ENCODE measurements around the gene PCGF1. TPM values are rescaled to one million over a fixed set of nuclear protein-coding genes. Genes with fewer than 3 reads are reported as not detected.

Gene PCGF1
- total and polyA plus RNA-seq, 9 of the 15 experiments (the other 6 are each of a cell fraction or from before 2014, with no cell fraction given): 20.3 to 45.7 (median 29.3) TPM

DNA sequence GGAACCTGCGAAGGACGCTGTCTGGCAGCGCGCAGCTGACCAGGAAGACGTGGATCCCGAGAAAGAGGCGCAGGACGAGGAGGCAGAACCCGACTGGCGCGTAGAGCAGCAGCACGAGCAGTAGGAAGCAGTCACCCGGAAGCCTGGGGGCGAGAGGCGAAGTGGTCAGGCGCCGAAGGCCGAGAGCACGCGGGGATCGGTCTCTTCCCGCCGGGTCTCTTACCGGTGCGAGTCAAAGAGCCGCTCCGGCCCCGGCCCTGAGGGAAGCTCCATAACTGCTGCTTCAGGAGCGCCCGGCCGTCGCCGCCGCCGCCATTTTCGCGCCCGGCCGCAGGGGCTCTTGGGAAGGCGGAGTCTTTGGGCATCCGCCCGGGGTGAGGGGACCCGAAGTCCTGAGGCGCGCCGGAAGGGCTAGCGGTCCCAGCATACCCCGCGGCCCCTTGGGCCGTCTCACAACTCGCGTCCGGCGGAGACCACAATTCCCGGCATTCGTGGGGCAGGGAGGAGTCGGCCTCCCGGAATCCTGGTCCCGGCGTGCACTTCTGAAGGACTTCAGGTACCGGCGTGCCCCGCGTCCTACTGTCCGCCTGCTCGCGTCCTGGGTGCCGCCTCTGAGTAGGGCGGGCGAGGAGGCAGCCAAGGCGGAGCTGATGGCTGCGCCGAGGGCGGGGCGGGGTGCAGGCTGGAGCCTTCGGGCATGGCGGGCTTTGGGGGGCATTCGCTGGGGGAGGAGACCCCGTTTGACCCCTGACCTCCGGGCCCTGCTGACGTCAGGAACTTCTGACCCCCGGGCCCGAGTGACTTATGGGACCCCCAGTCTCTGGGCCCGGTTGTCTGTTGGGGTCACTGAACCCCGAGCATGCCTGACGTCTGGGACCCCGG lies 22.1 kb upstream of the PCGF1 start, which contains the start of the genes AUP1 and HTRA2 (continued):
- TF ChIP-seq CCNT2 (IDR thresholded peaks at IDR 0.05; ENCODE audit: borderline replicate concordance, extremely low read depth, insufficient read length, low read depth, low read length) (peak; percentile 74), PHB2 (IDR thresholded peaks at IDR 0.05; ENCODE audit: low read depth) (0 out of 2 replicates have a peak, but pooled peaks have one; percentile 36), IRF1 (CRISPR knock-in tag; IDR thresholded peaks at IDR 0.05; ENCODE audit: borderline replicate concordance) (no peak), ZKSCAN8 (CRISPR knock-in tag; IDR thresholded peaks at IDR 0.05) (no peak), SRSF9 (IDR thresholded peaks at IDR 0.05; ENCODE audit: borderline replicate concordance, low read depth, low read length) (no peak), ZNF398 (CRISPR knock-in tag; IDR thresholded peaks at IDR 0.05) (no peak), FOXK1 (CRISPR knock-in tag; IDR thresholded peaks at IDR 0.05; ENCODE audit: borderline replicate concordance) (no peak), ZC3H11A (IDR thresholded peaks at IDR 0.05; ENCODE audit: low read depth, low read length) (no peak), ZNF764 (CRISPR knock-in tag; IDR thresholded peaks at IDR 0.05; ENCODE audit: low read depth) (no peak), POLR2A (conservative IDR thresholded peaks at IDR 0.05) (peak; percentile 95), SREBF1 (IDR thresholded peaks at IDR 0.05; ENCODE audit: borderline replicate concordance, low read depth, low read length) (no peak), GTF2A2 (tag; IDR thresholded peaks at IDR 0.05) (no peak), NEUROD1 (IDR thresholded peaks at IDR 0.05; ENCODE audit: borderline replicate concordance, low read depth, low read length, partially characterized antibody) (peak; percentile 27), ZNF699 (CRISPR knock-in tag; IDR thresholded peaks at IDR 0.05; ENCODE audit: insufficient replicate concordance) (no peak)
- TF ChIP-seq, protein P1, sequence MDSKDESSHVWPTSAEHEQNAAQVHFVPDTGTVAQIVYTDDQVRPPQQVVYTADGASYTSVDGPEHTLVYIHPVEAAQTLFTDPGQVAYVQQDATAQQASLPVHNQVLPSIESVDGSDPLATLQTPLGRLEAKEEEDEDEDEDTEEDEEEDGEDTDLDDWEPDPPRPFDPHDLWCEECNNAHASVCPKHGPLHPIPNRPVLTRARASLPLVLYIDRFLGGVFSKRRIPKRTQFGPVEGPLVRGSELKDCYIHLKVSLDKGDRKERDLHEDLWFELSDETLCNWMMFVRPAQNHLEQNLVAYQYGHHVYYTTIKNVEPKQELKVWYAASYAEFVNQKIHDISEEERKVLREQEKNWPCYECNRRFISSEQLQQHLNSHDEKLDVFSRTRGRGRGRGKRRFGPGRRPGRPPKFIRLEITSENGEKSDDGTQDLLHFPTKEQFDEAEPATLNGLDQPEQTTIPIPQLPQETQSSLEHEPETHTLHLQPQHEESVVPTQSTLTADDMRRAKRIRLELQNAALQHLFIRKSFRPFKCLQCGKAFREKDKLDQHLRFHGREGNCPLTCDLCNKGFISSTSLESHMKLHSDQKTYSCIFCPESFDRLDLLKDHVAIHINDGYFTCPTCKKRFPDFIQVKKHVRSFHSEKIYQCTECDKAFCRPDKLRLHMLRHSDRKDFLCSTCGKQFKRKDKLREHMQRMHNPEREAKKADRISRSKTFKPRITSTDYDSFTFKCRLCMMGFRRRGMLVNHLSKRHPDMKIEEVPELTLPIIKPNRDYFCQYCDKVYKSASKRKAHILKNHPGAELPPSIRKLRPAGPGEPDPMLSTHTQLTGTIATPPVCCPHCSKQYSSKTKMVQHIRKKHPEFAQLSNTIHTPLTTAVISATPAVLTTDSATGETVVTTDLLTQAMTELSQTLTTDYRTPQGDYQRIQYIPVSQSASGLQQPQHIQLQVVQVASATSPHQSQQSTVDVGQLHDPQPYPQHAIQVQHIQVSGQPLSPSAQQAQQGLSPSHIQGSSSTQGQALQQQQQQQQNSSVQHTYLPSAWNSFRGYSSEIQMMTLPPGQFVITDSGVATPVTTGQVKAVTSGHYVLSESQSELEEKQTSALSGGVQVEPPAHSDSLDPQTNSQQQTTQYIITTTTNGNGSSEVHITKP (IDR thresholded peaks at IDR 0.05; ENCODE audit: partially characterized antibody): peak; percentile 44
- TF ChIP-seq, protein P2, sequence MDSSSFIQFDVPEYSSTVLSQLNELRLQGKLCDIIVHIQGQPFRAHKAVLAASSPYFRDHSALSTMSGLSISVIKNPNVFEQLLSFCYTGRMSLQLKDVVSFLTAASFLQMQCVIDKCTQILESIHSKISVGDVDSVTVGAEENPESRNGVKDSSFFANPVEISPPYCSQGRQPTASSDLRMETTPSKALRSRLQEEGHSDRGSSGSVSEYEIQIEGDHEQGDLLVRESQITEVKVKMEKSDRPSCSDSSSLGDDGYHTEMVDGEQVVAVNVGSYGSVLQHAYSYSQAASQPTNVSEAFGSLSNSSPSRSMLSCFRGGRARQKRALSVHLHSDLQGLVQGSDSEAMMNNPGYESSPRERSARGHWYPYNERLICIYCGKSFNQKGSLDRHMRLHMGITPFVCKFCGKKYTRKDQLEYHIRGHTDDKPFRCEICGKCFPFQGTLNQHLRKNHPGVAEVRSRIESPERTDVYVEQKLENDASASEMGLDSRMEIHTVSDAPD (CRISPR knock-in tag; IDR thresholded peaks at IDR 0.05): no peak
- TF ChIP-seq, protein P3, sequence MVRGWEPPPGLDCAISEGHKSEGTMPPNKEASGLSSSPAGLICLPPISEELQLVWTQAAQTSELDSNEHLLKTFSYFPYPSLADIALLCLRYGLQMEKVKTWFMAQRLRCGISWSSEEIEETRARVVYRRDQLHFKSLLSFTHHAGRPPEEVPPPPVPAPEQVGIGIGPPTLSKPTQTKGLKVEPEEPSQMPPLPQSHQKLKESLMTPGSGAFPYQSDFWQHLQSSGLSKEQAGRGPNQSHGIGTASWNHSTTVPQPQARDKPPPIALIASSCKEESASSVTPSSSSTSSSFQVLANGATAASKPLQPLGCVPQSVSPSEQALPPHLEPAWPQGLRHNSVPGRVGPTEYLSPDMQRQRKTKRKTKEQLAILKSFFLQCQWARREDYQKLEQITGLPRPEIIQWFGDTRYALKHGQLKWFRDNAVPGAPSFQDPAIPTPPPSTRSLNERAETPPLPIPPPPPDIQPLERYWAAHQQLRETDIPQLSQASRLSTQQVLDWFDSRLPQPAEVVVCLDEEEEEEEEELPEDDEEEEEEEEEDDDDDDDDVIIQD (CRISPR knock-in tag; IDR thresholded peaks at IDR 0.05): no peak

All from K562 (cell line).